ENCODE results near the gene DGKH.

The DGKH gene

DNA sequence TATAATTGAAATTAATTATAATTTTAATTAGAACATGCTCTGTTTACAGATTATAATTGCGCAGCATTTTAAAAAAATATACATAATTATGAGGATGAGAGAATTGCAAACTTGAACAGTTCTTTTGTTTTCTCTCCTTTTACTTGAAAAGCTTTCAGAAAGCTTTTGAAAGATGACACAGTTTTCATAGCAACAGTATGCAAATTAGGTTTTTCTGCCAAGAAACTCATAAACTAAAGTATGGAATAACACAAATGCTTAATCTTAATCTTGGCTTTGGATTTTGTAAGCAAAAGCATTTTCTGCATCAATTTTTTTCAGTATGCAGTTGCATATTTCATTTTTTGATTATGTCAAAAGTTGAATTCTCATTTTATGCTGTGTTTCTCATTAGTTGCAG is 190.7 kb downstream of the DGKH start:
- DNase-seq, result no peak
- TF ChIP-seq EZH2 (optimal IDR thresholded peaks at IDR 0.05; ENCODE audit: low read depth, low read length), result no peak
- TF ChIP-seq, protein P1, sequence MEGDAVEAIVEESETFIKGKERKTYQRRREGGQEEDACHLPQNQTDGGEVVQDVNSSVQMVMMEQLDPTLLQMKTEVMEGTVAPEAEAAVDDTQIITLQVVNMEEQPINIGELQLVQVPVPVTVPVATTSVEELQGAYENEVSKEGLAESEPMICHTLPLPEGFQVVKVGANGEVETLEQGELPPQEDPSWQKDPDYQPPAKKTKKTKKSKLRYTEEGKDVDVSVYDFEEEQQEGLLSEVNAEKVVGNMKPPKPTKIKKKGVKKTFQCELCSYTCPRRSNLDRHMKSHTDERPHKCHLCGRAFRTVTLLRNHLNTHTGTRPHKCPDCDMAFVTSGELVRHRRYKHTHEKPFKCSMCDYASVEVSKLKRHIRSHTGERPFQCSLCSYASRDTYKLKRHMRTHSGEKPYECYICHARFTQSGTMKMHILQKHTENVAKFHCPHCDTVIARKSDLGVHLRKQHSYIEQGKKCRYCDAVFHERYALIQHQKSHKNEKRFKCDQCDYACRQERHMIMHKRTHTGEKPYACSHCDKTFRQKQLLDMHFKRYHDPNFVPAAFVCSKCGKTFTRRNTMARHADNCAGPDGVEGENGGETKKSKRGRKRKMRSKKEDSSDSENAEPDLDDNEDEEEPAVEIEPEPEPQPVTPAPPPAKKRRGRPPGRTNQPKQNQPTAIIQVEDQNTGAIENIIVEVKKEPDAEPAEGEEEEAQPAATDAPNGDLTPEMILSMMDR (IDR thresholded peaks at IDR 0.05; ENCODE audit: low read length), result no peak
- TF ChIP-seq EZH2phosphoT487 (IDR thresholded peaks at IDR 0.05; ENCODE audit: low read length), result no peak
- no peaks in the 10 kb centered on the region for H3K27me3 ChIP-seq (replicated peaks; ENCODE audit: insufficient read depth, low read length)

DNA sequence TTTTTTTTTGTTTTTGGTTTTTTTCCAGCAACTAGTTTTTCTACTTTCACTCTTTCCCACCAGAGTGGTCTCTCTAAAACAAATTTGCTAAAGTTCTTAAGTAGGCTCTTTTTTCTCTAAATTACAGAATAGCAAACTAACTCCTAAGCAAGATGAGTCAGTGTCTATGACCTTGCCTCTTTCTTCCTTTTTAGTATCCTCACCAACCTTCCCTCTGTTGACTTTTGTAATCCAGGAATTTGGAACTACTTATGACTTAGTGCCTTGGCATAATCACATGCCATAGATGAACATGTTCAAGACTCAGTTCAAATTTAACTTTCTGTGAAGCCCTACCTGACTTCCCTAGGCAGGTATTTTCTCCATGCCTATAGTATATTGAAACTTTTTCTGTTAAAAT is 191.2 kb downstream of the DGKH start:
- Histone ChIP-seq H3K4me1 (ENCODE audit: low read length) (no peaks in the 10 kb centered on the region), H3K4me2 (ENCODE audit: low read depth, low read length) (no peak overlapping the region), H3K36me3 (replicated peaks; ENCODE audit: insufficient read depth, low read length) (no peaks in the 10 kb centered on the region), H3K4me3 (ENCODE audit: low read length) (no peak overlapping the region), H3K79me2 (ENCODE audit: low read length) (no peaks in the 10 kb centered on the region), H3K9ac (ENCODE audit: low read length) (no peak overlapping the region), H3K27me3 (replicated peaks; ENCODE audit: insufficient read depth, low read length) (no peaks in the 10 kb centered on the region), H3K9me3 (replicated peaks; ENCODE audit: insufficient read depth, low read length) (no peaks in the 10 kb centered on the region), H3K27ac (ENCODE audit: low read length) (no peak overlapping the region), H2AFZ (ENCODE audit: low read length) (no peak overlapping the region), H4K20me1 (ENCODE audit: insufficient read depth, low read length) (no peaks in the 10 kb centered on the region), H3F3A (ENCODE audit: insufficient read depth, low read length) (no peaks in the 10 kb centered on the region), H3K9me2 (replicated peaks; ENCODE audit: insufficient read depth, low read length) (no peaks in the 10 kb centered on the region)
- TF ChIP-seq EZH2 (optimal IDR thresholded peaks at IDR 0.05; ENCODE audit: low read depth, low read length) (no peak), EZH2phosphoT487 (IDR thresholded peaks at IDR 0.05; ENCODE audit: low read length) (no peak)
- TF ChIP-seq, protein P1 (IDR thresholded peaks at IDR 0.05; ENCODE audit: low read length), result no peak
- no peak for DNase-seq

More for the DNA sequence above, 190.7 kb downstream of the DGKH start:
- Histone ChIP-seq H3K4me3 (ENCODE audit: low read length) (no peak overlapping the region), H3K9me2 (replicated peaks; ENCODE audit: insufficient read depth, low read length) (no peaks in the 10 kb centered on the region), H3K4me2 (ENCODE audit: low read depth, low read length) (no peak overlapping the region), H3F3A (ENCODE audit: insufficient read depth, low read length) (no peaks in the 10 kb centered on the region), H3K4me1 (ENCODE audit: low read length) (no peaks in the 10 kb centered on the region), H3K27ac (ENCODE audit: low read length) (no peak overlapping the region), H3K9ac (ENCODE audit: low read length) (no peak overlapping the region), H2AFZ (ENCODE audit: low read length) (no peak overlapping the region), H3K36me3 (replicated peaks; ENCODE audit: insufficient read depth, low read length) (no peaks in the 10 kb centered on the region), H3K79me2 (ENCODE audit: low read length) (no peaks in the 10 kb centered on the region), H3K9me3 (replicated peaks; ENCODE audit: insufficient read depth, low read length) (no peaks in the 10 kb centered on the region), H4K20me1 (ENCODE audit: insufficient read depth, low read length) (no peaks in the 10 kb centered on the region)

DNA sequence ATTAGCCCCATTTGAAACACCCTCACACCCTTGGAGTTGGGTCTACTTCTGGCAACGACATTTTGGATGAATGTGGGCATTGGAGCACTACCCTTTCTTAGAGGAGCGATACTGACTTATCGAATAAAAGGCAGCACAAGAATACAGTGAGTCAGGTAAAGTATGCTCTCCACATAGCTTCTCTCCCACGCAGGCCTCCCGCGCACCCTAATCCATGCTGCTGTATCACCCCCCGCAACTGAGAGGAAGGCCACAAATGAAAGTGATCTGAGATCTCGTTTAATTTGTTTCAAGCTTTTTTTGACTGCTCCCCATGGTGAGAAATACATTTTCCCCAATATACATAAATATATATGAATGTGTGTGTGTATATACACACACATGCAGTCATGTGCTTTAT is 198.1 kb downstream of the DGKH start:
- no peaks in the 10 kb centered on the region for H3K9me3 ChIP-seq (replicated peaks; ENCODE audit: insufficient read depth, low read length)
- no peaks in the 10 kb centered on the region for H3K4me1 ChIP-seq (ENCODE audit: low read length)
- H3K4me3 ChIP-seq (ENCODE audit: low read length), result no peak overlapping the region
- no peak overlapping the region for H2AFZ ChIP-seq (ENCODE audit: low read length)
- TF ChIP-seq, protein P1 (IDR thresholded peaks at IDR 0.05; ENCODE audit: low read length), result no peak
- TF ChIP-seq EZH2 (optimal IDR thresholded peaks at IDR 0.05; ENCODE audit: low read depth, low read length) (no peak), EZH2phosphoT487 (IDR thresholded peaks at IDR 0.05; ENCODE audit: low read length) (no peak)
- no peak overlapping the region for H3K4me2 ChIP-seq (ENCODE audit: low read depth, low read length)
- no peaks in the 10 kb centered on the region for H3K9me2 ChIP-seq (replicated peaks; ENCODE audit: insufficient read depth, low read length)
- DNase-seq, result no peak
- H3K9ac ChIP-seq (ENCODE audit: low read length), result no peak overlapping the region
- H3K79me2 ChIP-seq (ENCODE audit: low read length), result no peaks in the 10 kb centered on the region
- H3K27ac ChIP-seq (ENCODE audit: low read length), result no peak overlapping the region
- H3F3A ChIP-seq (ENCODE audit: insufficient read depth, low read length), result no peaks in the 10 kb centered on the region
- no peaks in the 10 kb centered on the region for H3K36me3 ChIP-seq (replicated peaks; ENCODE audit: insufficient read depth, low read length)
- no peaks in the 10 kb centered on the region for H4K20me1 ChIP-seq (ENCODE audit: insufficient read depth, low read length)
- no peaks in the 10 kb centered on the region for H3K27me3 ChIP-seq (replicated peaks; ENCODE audit: insufficient read depth, low read length)
